C1 segment of cervical spinal cord (tissue), 14 donors: ENCODE data around the gene THRB.
A peak's percentile ranks its signal among the peaks of the same experiment; 100 is the strongest.

Experiments used
- DNase-seq, 14 donors: peaks; one replicate each; lab custom pipeline; 2025; lab: John Stamatoyannopoulos, UW

Gene THRB

GRCh38 chr3:24271228-24271627 is 223.4 kb downstream of the THRB start:
- DNase-seq = no peak

GRCh38 chr3:24270744-24271143 is 223.9 kb downstream of the THRB start:
- DNase-seq = no peak

- DNase-seq = no peak
Measured at GRCh38 chr3:24270204-24270691, 224.4 kb downstream of the THRB start.

- DNase-seq = no peak
Measured at GRCh38 chr3:24264748-24265158, 229.9 kb downstream of the THRB start.

- DNase-seq = no peak
Measured at GRCh38 chr3:24264011-24264410, 230.6 kb downstream of the THRB start.

- no peak for DNase-seq
Measured at GRCh38 chr3:24263069-24263668, 231.5 kb downstream of the THRB start.

GRCh38 chr3:24261521-24261920 is 233.1 kb downstream of the THRB start:
- DNase-seq = no peak

GRCh38 chr3:24259901-24260512 is 234.6 kb downstream of the THRB start:
- DNase-seq = no peak

GRCh38 chr3:24258727-24259600 is 235.7 kb downstream of the THRB start:
- no peak for DNase-seq

GRCh38 chr3:24258260-24258659 is 236.4 kb downstream of the THRB start:
- no peak for DNase-seq

- no peak for DNase-seq
Measured at GRCh38 chr3:24255414-24255813, 239.2 kb downstream of the THRB start.

- no peak for DNase-seq
Measured at GRCh38 chr3:24254649-24255048, 240.0 kb downstream of the THRB start.

- no peak for DNase-seq
Measured at GRCh38 chr3:24253336-24253735, 241.3 kb downstream of the THRB start.

GRCh38 chr3:24249523-24249922 is 245.1 kb downstream of the THRB start:
- no peak for DNase-seq

- DNase-seq = no peak
Measured at GRCh38 chr3:24245056-24245455, 249.6 kb downstream of the THRB start.

- no peak for DNase-seq
Measured at GRCh38 chr3:24244491-24244890, 250.2 kb downstream of the THRB start.

- peak in 1 of 14 donors; percentile 7 for DNase-seq
Measured at GRCh38 chr3:24242012-24242698, 252.5 kb downstream of the THRB start.

- no peak for DNase-seq
Measured at GRCh38 chr3:24240306-24240705, 254.3 kb downstream of the THRB start.

- DNase-seq = peak in 6 of 14 donors; percentile 5 to 51 (median 12)
Measured at GRCh38 chr3:24237971-24238706, 256.5 kb downstream of the THRB start.

GRCh38 chr3:24235121-24235520 is 259.5 kb downstream of the THRB start:
- no peak for DNase-seq

- no peak for DNase-seq
Measured at GRCh38 chr3:24232784-24233183, 261.9 kb downstream of the THRB start.
